Measurements from ENCODE around the gene SSBP3.

SSBP3 gene

DNA sequence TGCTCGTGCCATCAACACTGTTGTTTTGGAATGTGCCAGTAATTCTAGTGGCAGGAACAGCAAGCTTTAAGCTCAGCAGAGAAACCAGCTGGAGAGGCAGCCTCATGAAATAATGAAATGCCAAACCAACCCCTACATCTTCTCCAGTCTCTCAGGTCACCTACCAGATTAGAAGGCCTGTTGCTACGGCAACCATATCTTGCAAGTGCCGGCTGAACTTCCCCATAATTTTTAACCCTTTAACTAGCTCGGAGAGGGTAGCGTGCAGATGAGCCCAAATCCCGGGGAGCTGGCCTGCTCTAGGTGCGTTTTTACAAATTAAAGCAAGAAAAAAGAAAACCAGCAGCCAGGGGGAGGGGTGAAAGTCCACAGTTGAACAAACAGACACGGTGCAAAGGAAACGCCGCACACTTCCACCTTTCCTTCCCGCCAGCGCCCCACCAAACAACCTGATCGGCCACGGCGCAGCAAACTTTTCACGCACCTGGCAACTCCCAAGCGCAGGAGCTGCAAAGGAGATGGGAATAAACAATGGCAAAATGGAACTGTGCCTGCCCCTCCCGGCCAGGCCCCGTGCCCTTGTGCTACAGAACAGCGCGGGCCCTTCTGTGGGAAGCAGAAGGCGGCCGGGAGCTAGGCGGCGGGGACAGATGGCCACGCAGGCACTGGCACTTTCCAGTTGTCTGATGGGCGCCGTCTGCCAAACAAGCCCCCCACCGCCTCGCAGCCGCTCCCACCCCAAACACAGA, 50.1 kb downstream of the SSBP3 start:
- H3K4me2 ChIP-seq (ENCODE audit: low read length) = no peak overlapping the region

DNA sequence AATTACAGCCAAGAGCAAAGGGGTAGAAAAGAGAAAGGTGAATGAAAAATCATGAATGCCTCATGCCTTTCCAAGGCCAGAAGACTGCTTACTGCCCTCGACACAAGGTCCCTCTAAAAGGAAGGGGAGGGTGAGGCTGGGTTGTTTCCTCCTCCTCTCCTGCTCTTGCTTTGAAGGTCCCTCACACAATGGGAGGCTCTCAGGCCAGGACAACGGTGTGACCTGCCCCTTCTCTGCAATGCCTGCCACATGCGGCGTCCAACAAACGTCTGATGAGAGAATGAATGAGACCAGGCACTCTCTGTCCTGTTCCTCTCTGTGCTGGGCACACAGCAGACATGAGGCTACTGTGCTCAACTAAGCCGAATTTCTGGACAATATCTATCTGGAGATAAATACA, 51.3 kb downstream of the SSBP3 start:
- H3K4me1 ChIP-seq (ENCODE audit: low read length) = no peaks in the 10 kb centered on the region
- no peaks in the 10 kb centered on the region for H3K79me2 ChIP-seq (ENCODE audit: low read length)
- no peak overlapping the region for H2AFZ ChIP-seq (ENCODE audit: low read depth, low read length)
- H3K27me3 ChIP-seq (ENCODE audit: low read depth, low read length) = no peaks in the 10 kb centered on the region
- no peaks in the 10 kb centered on the region for H3K36me3 ChIP-seq (replicated peaks; ENCODE audit: low read depth, low read length)
- no peak overlapping the region for H3K4me3 ChIP-seq (ENCODE audit: low read length)
- H3K4me2 ChIP-seq (ENCODE audit: low read length) = no peak overlapping the region
- TF ChIP-seq, protein P1, sequence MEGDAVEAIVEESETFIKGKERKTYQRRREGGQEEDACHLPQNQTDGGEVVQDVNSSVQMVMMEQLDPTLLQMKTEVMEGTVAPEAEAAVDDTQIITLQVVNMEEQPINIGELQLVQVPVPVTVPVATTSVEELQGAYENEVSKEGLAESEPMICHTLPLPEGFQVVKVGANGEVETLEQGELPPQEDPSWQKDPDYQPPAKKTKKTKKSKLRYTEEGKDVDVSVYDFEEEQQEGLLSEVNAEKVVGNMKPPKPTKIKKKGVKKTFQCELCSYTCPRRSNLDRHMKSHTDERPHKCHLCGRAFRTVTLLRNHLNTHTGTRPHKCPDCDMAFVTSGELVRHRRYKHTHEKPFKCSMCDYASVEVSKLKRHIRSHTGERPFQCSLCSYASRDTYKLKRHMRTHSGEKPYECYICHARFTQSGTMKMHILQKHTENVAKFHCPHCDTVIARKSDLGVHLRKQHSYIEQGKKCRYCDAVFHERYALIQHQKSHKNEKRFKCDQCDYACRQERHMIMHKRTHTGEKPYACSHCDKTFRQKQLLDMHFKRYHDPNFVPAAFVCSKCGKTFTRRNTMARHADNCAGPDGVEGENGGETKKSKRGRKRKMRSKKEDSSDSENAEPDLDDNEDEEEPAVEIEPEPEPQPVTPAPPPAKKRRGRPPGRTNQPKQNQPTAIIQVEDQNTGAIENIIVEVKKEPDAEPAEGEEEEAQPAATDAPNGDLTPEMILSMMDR (IDR thresholded peaks at IDR 0.05; ENCODE audit: low read depth, low read length) = no peak
- TF ChIP-seq EZH2phosphoT487 (IDR thresholded peaks at IDR 0.05; ENCODE audit: low read depth) = no peak
- no peak overlapping the region for H3K9ac ChIP-seq (ENCODE audit: low read length)
- no peaks in the 10 kb centered on the region for H3K9me3 ChIP-seq (ENCODE audit: insufficient read depth, low read length)
- H4K20me1 ChIP-seq (ENCODE audit: insufficient read depth, low read length) = no peaks in the 10 kb centered on the region
- H3K27ac ChIP-seq (ENCODE audit: low read length) = no peak overlapping the region

More for the DNA sequence above, 50.1 kb downstream of the SSBP3 start:
- H3K79me2 ChIP-seq (ENCODE audit: low read length) = no peaks in the 10 kb centered on the region
- no peaks in the 10 kb centered on the region for H4K20me1 ChIP-seq (ENCODE audit: insufficient read depth, low read length)
- no peak for TF ChIP-seq EZH2phosphoT487 (IDR thresholded peaks at IDR 0.05; ENCODE audit: low read depth)
- TF ChIP-seq, protein P1 (IDR thresholded peaks at IDR 0.05; ENCODE audit: low read depth, low read length) = no peak
- no peaks in the 10 kb centered on the region for H3K27me3 ChIP-seq (ENCODE audit: low read depth, low read length)
- H3K4me1 ChIP-seq (ENCODE audit: low read length) = no peaks in the 10 kb centered on the region
- H3K9me3 ChIP-seq (ENCODE audit: insufficient read depth, low read length) = no peaks in the 10 kb centered on the region
- H3K9ac ChIP-seq (ENCODE audit: low read length) = no peak overlapping the region
- H3K36me3 ChIP-seq (replicated peaks; ENCODE audit: low read depth, low read length) = no peaks in the 10 kb centered on the region
- no peak overlapping the region for H3K27ac ChIP-seq (ENCODE audit: low read length)
- no peak overlapping the region for H2AFZ ChIP-seq (ENCODE audit: low read depth, low read length)
- H3K4me3 ChIP-seq (ENCODE audit: low read length) = no peak overlapping the region

DNA sequence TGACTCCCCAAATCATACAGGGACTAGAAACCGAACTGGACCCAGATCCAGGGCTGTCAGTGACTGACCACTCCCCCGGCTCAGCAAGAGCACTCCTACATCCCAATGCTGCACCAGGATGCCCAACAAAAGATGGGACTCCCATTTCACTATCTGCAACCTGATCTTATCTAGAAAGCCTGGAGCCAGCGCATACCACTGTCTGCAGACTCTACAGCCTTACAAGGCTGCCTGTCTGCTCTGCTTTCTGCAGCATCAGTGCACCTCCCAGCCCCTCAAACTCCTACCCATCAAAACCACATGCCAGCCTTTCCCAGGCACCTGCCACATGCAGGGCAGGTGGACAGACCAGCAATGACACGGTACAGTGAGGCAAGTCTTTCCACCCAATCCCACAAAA, 52.2 kb downstream of the SSBP3 start:
- H3K4me2 ChIP-seq (ENCODE audit: low read length) = no peak overlapping the region
- no peaks in the 10 kb centered on the region for H3K27me3 ChIP-seq (ENCODE audit: low read depth, low read length)
- no peaks in the 10 kb centered on the region for H3K4me1 ChIP-seq (ENCODE audit: low read length)
- no peak overlapping the region for H3K9ac ChIP-seq (ENCODE audit: low read length)
- H2AFZ ChIP-seq (ENCODE audit: low read depth, low read length) = no peak overlapping the region
- no peaks in the 10 kb centered on the region for H3K36me3 ChIP-seq (replicated peaks; ENCODE audit: low read depth, low read length)
- no peak overlapping the region for H3K4me3 ChIP-seq (ENCODE audit: low read length)
- H3K79me2 ChIP-seq (ENCODE audit: low read length) = no peaks in the 10 kb centered on the region
- H3K9me3 ChIP-seq (ENCODE audit: insufficient read depth, low read length) = no peaks in the 10 kb centered on the region
- TF ChIP-seq, protein P1 (IDR thresholded peaks at IDR 0.05; ENCODE audit: low read depth, low read length) = no peak
- TF ChIP-seq EZH2phosphoT487 (IDR thresholded peaks at IDR 0.05; ENCODE audit: low read depth) = no peak
- H3K27ac ChIP-seq (ENCODE audit: low read length) = no peak overlapping the region
- H4K20me1 ChIP-seq (ENCODE audit: insufficient read depth, low read length) = no peaks in the 10 kb centered on the region

DNA sequence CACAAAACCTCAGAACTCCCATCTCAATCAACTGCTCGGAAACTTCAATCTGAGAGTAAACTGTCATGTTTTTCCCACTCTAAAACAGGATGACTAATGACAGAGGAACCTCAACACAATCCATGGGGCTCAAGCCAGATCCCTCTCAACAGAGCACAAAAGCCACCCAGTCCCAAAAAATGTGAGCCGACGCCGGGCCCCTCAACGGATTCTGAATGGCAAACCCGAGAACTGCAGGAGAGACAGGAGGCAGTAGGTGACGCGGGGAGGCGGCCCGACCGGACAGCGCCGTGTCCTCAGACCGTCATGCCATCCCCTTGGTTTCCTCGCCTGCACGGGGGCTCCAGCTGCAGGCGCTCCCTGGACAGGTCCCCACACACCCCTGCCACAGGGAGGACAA, 53.4 kb downstream of the SSBP3 start:
- H3K9me3 ChIP-seq (ENCODE audit: insufficient read depth, low read length) = no peaks in the 10 kb centered on the region
- no peak overlapping the region for H2AFZ ChIP-seq (ENCODE audit: low read depth, low read length)
- H3K4me1 ChIP-seq (ENCODE audit: low read length) = no peaks in the 10 kb centered on the region
- H3K4me2 ChIP-seq (ENCODE audit: low read length) = no peak overlapping the region
- no peak for TF ChIP-seq EZH2phosphoT487 (IDR thresholded peaks at IDR 0.05; ENCODE audit: low read depth)
- TF ChIP-seq, protein P1 (IDR thresholded peaks at IDR 0.05; ENCODE audit: low read depth, low read length) = no peak
- no peaks in the 10 kb centered on the region for H4K20me1 ChIP-seq (ENCODE audit: insufficient read depth, low read length)
- no peaks in the 10 kb centered on the region for H3K79me2 ChIP-seq (ENCODE audit: low read length)
- no peak overlapping the region for H3K27ac ChIP-seq (ENCODE audit: low read length)
- no peak overlapping the region for H3K9ac ChIP-seq (ENCODE audit: low read length)
- H3K27me3 ChIP-seq (ENCODE audit: low read depth, low read length) = no peaks in the 10 kb centered on the region
- no peak overlapping the region for H3K4me3 ChIP-seq (ENCODE audit: low read length)
- no peaks in the 10 kb centered on the region for H3K36me3 ChIP-seq (replicated peaks; ENCODE audit: low read depth, low read length)
